Stimulated activated CD4-positive, alpha-beta T cell treated with anti-CD3 and anti-CD28 coated beads, Interleukin-2, amount 100 ng/mL, for 24 hours (primary cell): ENCODE results near the gene GORASP2.

Experiments
- DNase-seq, 2 donors: peaks; one replicate each; pipeline ENCODE4 v3.0.0-alpha.2; 2020

GORASP2 gene

GRCh38 chr2:170968205-170969003 is 39.4 kb downstream of the GORASP2 start:
- DNase-seq: no peak

- DNase-seq: no peak
Measured at GRCh38 chr2:170969030-170969429, 40.0 kb downstream of the GORASP2 start.

- DNase-seq: no peak
Measured at GRCh38 chr2:170969872-170970496, 40.9 kb downstream of the GORASP2 start.

- DNase-seq: no peak
Measured at GRCh38 chr2:170971071-170971470, 42.0 kb downstream of the GORASP2 start.

GRCh38 chr2:170972296-170973224 is 43.5 kb downstream of the GORASP2 start:
- DNase-seq: no peak

GRCh38 chr2:170973225-170973491 is 44.1 kb downstream of the GORASP2 start:
- no peak for DNase-seq

GRCh38 chr2:170973492-170974303 is 44.6 kb downstream of the GORASP2 start:
- DNase-seq: peak; percentile 91 to 93

- DNase-seq: no peak
Measured at GRCh38 chr2:170974304-170974993, 45.4 kb downstream of the GORASP2 start.

GRCh38 chr2:170975127-170975942 is 46.3 kb downstream of the GORASP2 start:
- DNase-seq: no peak

- no peak for DNase-seq
Measured at GRCh38 chr2:170975943-170976270, 46.9 kb downstream of the GORASP2 start.

GRCh38 chr2:170984079-170984478 is 55.0 kb downstream of the GORASP2 start:
- DNase-seq: no peak

GRCh38 chr2:170985407-170985806 is 56.4 kb downstream of the GORASP2 start:
- DNase-seq: no peak

GRCh38 chr2:170986566-170987258 is 57.7 kb downstream of the GORASP2 start:
- DNase-seq: no peak

- DNase-seq: no peak
Measured at GRCh38 chr2:170991398-170992182, 62.5 kb downstream of the GORASP2 start.

- no peak for DNase-seq
Measured at GRCh38 chr2:170996316-170996715, 67.3 kb downstream of the GORASP2 start.

GRCh38 chr2:170997893-170998597 is 69.0 kb downstream of the GORASP2 start:
- no peak for DNase-seq

- no peak for DNase-seq
Measured at GRCh38 chr2:170999654-171000053, 70.6 kb downstream of the GORASP2 start.

GRCh38 chr2:171004363-171004762 is 75.3 kb downstream of the GORASP2 start:
- DNase-seq: no peak

GRCh38 chr2:171004833-171005232 is 75.8 kb downstream of the GORASP2 start:
- DNase-seq: no peak
